SK-N-SH treated with all-trans-retinoic acid at 6 μM for 48 hours (cell line): ENCODE measurements around the gene NTM.
"Not testable (repeated sequence)": the region's sequence is repeated elsewhere in the genome, so short reads cannot be mapped to it uniquely, and the experiment has no call there.

Source experiments
- ATAC-seq: fragments of 200-7000 bp; cut with Tn5 transposase; 3 replicates; pipeline ENCODE4 v1.9.1; 2020; ENCODE audit warnings: mild to moderate bottlenecking, moderate library complexity
- ARNTL ChIP-seq: fragments of 450-650 bp; formaldehyde crosslinking; IDR thresholded peaks from 2 replicates; pipeline ENCODE4 v1.5.0; 2020; ENCODE audit warnings: low read depth, mild to moderate bottlenecking, moderate library complexity, borderline replicate concordance
- BACH2 ChIP-seq: fragments of 250-450 bp; sonication (Bioruptor Pico); IDR thresholded peaks from 2 replicates; pipeline ENCODE4 v1.9.0; 2021; ENCODE audit warnings: mild to moderate bottlenecking, borderline replicate concordance
- CSDC2 ChIP-seq: fragments of 250-450 bp; sonication (Bioruptor Pico); IDR thresholded peaks from 2 replicates; pipeline ENCODE4 v1.5.0; 2020; ENCODE audit warnings: mild to moderate bottlenecking, moderate library complexity
- CSRNP3 ChIP-seq: fragments of 250-450 bp; sonication (Bioruptor Pico); IDR thresholded peaks from 2 replicates; pipeline ENCODE4 v1.5.1; 2021; ENCODE audit warnings: mild to moderate bottlenecking, moderate library complexity
- ESRRG ChIP-seq: fragments of 250-450 bp; sonication (Bioruptor Pico); IDR thresholded peaks from 2 replicates; pipeline ENCODE4 v1.6.1; 2021; ENCODE audit warnings: mild to moderate bottlenecking
- GLIS3 ChIP-seq: fragments of 250-450 bp; sonication (Bioruptor Pico); IDR thresholded peaks from 2 replicates; pipeline ENCODE4 v1.5.0; 2020; ENCODE audit warnings: mild to moderate bottlenecking, moderate library complexity
- ISL1 ChIP-seq: fragments of 250-450 bp; sonication (Bioruptor Pico); IDR thresholded peaks from 2 replicates; pipeline ENCODE4 v2.1.2; 2022; ENCODE audit warnings: mild to moderate bottlenecking, moderate library complexity
- OSR1 ChIP-seq: fragments of 250-450 bp; sonication (Bioruptor Pico); IDR thresholded peaks from 2 replicates; pipeline ENCODE4 v1.8.0; 2022; ENCODE audit warnings: moderate library complexity, mild to moderate bottlenecking, inconsistent platforms
- PATZ1 ChIP-seq: fragments of 250-450 bp; sonication (Bioruptor Pico); IDR thresholded peaks from 2 replicates; pipeline ENCODE4 v1.8.0; 2020; ENCODE audit warnings: mild to moderate bottlenecking, moderate library complexity, borderline replicate concordance
- POU6F1 ChIP-seq: fragments of 250-450 bp; sonication (Bioruptor Pico); IDR thresholded peaks from 2 replicates; pipeline ENCODE4 v1.8.0; 2021; ENCODE audit warnings: low read depth, mild to moderate bottlenecking, moderate library complexity, borderline replicate concordance
- PPARA ChIP-seq: fragments of 250-450 bp; sonication (Bioruptor Pico); IDR thresholded peaks from 2 replicates; pipeline ENCODE4 v1.5.0; 2020; ENCODE audit warnings: mild to moderate bottlenecking, borderline replicate concordance
- RARB ChIP-seq: fragments of 250-450 bp; sonication (Bioruptor Pico); IDR thresholded peaks from 2 replicates; pipeline ENCODE4 v1.8.0; 2021; ENCODE audit warnings: mild to moderate bottlenecking, moderate library complexity
- TCF4 ChIP-seq: fragments of 250-450 bp; sonication (Bioruptor Pico); IDR thresholded peaks from 2 replicates; pipeline ENCODE4 v1.8.0; 2021; ENCODE audit warnings: mild to moderate bottlenecking, moderate library complexity, borderline replicate concordance
- TOX ChIP-seq: fragments of 250-450 bp; sonication (Bioruptor Pico); IDR thresholded peaks from 2 replicates; pipeline ENCODE4 v1.8.0; 2021; ENCODE audit warnings: mild to moderate bottlenecking, moderate library complexity, borderline replicate concordance
- ZC3H10 ChIP-seq: fragments of 250-450 bp; sonication (Bioruptor Pico); IDR thresholded peaks from 2 replicates; pipeline ENCODE4 v1.5.1; 2021; ENCODE audit warnings: mild to moderate bottlenecking, moderate library complexity
- ZFP3 ChIP-seq: fragments of 250-450 bp; sonication (Bioruptor Pico); IDR thresholded peaks from 2 replicates; pipeline ENCODE4 v1.5.0; 2020; ENCODE audit warnings: mild to moderate bottlenecking, moderate library complexity
- ZFP30 ChIP-seq: fragments of 450-650 bp; formaldehyde crosslinking; IDR thresholded peaks from 2 replicates; pipeline ENCODE4 v1.5.0; 2022; ENCODE audit warnings: mild to moderate bottlenecking, moderate library complexity
- ZNF565 ChIP-seq: fragments of 450-650 bp; formaldehyde crosslinking; conservative IDR thresholded peaks from 2 replicates; pipeline ENCODE4 v1.5.0; 2020; ENCODE audit warnings: low read depth, mild to moderate bottlenecking, moderate library complexity
- ZNF70 ChIP-seq: fragments of 450-650 bp; formaldehyde crosslinking; IDR thresholded peaks from 2 replicates; pipeline ENCODE4 v1.5.0; 2020; ENCODE audit warnings: mild to moderate bottlenecking, moderate library complexity
- ZNF8 ChIP-seq: fragments of 450-650 bp; formaldehyde crosslinking; IDR thresholded peaks from 2 replicates; pipeline ENCODE4 v1.5.0; 2020; ENCODE audit warnings: mild to moderate bottlenecking, moderate library complexity
- TF ChIP-seq, protein P1 (sequence below): fragments of 250-450 bp; sonication (Bioruptor Pico); IDR thresholded peaks from 2 replicates; pipeline ENCODE4 v1.5.0; 2020; ENCODE audit warnings: mild to moderate bottlenecking, moderate library complexity
- TF ChIP-seq, protein P2 (sequence below): fragments of 250-450 bp; sonication (Bioruptor Pico); IDR thresholded peaks from 2 replicates; pipeline ENCODE4 v1.5.1; 2020; ENCODE audit warnings: low read depth, mild to moderate bottlenecking, moderate library complexity

NTM gene

GRCh38 chr11:132367293-132367692 is 996.9 kb downstream of the NTM start:
- no peak for ATAC-seq

GRCh38 chr11:132370114-132370513 is 999.7 kb downstream of the NTM start:
- not testable (repeated sequence) for ATAC-seq

More at GRCh38 chr11:132367293-132367692, 996.9 kb downstream of the NTM start:
- no peak for TF ChIP-seq TOX (CRISPR knock-in tag)
- no peak for TF ChIP-seq CSRNP3 (CRISPR knock-in tag)
- TF ChIP-seq PPARA (CRISPR knock-in tag): no peak
- no peak for TF ChIP-seq POU6F1 (CRISPR knock-in tag)
- TF ChIP-seq TCF4: no peak
- no peak for TF ChIP-seq CSDC2
- no peak for TF ChIP-seq ESRRG (CRISPR knock-in tag)
- TF ChIP-seq GLIS3: no peak
- TF ChIP-seq ARNTL (CRISPR knock-in tag): no peak
- TF ChIP-seq PATZ1 (CRISPR knock-in tag): no peak
- TF ChIP-seq RARB: no peak
- no peak for TF ChIP-seq OSR1 (CRISPR knock-in tag)
- TF ChIP-seq ZFP3 (CRISPR knock-in tag): no peak
- no peak for TF ChIP-seq ZNF8
- no peak for TF ChIP-seq ZC3H10 (CRISPR knock-in tag)
- TF ChIP-seq, protein P1, sequence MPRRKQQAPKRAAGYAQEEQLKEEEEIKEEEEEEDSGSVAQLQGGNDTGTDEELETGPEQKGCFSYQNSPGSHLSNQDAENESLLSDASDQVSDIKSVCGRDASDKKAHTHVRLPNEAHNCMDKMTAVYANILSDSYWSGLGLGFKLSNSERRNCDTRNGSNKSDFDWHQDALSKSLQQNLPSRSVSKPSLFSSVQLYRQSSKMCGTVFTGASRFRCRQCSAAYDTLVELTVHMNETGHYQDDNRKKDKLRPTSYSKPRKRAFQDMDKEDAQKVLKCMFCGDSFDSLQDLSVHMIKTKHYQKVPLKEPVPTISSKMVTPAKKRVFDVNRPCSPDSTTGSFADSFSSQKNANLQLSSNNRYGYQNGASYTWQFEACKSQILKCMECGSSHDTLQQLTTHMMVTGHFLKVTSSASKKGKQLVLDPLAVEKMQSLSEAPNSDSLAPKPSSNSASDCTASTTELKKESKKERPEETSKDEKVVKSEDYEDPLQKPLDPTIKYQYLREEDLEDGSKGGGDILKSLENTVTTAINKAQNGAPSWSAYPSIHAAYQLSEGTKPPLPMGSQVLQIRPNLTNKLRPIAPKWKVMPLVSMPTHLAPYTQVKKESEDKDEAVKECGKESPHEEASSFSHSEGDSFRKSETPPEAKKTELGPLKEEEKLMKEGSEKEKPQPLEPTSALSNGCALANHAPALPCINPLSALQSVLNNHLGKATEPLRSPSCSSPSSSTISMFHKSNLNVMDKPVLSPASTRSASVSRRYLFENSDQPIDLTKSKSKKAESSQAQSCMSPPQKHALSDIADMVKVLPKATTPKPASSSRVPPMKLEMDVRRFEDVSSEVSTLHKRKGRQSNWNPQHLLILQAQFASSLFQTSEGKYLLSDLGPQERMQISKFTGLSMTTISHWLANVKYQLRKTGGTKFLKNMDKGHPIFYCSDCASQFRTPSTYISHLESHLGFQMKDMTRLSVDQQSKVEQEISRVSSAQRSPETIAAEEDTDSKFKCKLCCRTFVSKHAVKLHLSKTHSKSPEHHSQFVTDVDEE (CRISPR knock-in tag): no peak
- TF ChIP-seq ISL1 (CRISPR knock-in tag): no peak
- no peak for TF ChIP-seq BACH2 (CRISPR knock-in tag)
- TF ChIP-seq, protein P2, sequence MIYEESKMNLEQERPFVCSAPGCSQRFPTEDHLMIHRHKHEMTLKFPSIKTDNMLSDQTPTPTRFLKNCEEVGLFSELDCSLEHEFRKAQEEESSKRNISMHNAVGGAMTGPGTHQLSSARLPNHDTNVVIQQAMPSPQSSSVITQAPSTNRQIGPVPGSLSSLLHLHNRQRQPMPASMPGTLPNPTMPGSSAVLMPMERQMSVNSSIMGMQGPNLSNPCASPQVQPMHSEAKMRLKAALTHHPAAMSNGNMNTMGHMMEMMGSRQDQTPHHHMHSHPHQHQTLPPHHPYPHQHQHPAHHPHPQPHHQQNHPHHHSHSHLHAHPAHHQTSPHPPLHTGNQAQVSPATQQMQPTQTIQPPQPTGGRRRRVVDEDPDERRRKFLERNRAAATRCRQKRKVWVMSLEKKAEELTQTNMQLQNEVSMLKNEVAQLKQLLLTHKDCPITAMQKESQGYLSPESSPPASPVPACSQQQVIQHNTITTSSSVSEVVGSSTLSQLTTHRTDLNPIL: no peak
- TF ChIP-seq ZNF70: no peak

- ATAC-seq: no peak
- TF ChIP-seq ZFP3 (CRISPR knock-in tag): no peak
- TF ChIP-seq PPARA (CRISPR knock-in tag): no peak
- TF ChIP-seq ZNF8: no peak
- no peak for TF ChIP-seq BACH2 (CRISPR knock-in tag)
- no peak for TF ChIP-seq ARNTL (CRISPR knock-in tag)
- no peak for TF ChIP-seq ZNF565
- TF ChIP-seq PATZ1 (CRISPR knock-in tag): no peak
- no peak for TF ChIP-seq CSRNP3 (CRISPR knock-in tag)
- no peak for TF ChIP-seq CSDC2
- TF ChIP-seq GLIS3: no peak
- no peak for TF ChIP-seq TCF4
- TF ChIP-seq TOX (CRISPR knock-in tag): no peak
- no peak for TF ChIP-seq ZFP30 (CRISPR knock-in tag)
- TF ChIP-seq ZC3H10 (CRISPR knock-in tag): no peak
- TF ChIP-seq ZNF70: no peak
These were observed 1003.2 kb downstream of the NTM start for GRCh38 chr11:132373405-132374143.
